ENCODE data around the gene CTAG1B.
"Not testable (repeated sequence)": the region's sequence is repeated elsewhere in the genome, so short reads cannot be mapped to it uniquely, and the experiment has no call there.

The CTAG1B gene

DNA sequence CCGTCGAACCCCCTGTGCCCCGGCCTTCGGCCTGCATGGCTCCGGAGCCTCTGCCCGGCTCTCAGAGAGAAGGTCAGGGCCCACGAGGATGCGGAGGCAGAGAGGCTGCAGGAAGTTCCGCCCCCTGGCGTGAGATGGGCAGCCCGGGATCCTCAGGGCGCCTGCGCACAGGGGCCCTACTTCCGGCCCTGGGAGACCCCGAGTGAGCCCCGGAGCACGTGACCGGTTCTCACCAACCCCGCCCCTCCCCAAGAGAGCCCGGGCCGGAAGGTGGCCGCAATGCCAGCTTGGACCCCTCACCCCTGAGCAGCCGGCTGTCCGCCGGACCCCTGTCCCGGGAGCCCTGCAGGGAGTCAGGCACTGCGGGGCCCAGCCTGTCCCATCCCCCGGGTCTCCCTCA, at the start of gene CTAG1B:
Gene CTAG1B (minus strand): TSS at position 101 of the 400 bp plus-strand sequence. CDS start 64 bp downstream, at position 37.
- DNase-seq, result not testable (repeated sequence)

GRCh38 chrX:154661899-154662298, 42.8 kb upstream of the CTAG1B start:
- DNase-seq, result no peak

DNA sequence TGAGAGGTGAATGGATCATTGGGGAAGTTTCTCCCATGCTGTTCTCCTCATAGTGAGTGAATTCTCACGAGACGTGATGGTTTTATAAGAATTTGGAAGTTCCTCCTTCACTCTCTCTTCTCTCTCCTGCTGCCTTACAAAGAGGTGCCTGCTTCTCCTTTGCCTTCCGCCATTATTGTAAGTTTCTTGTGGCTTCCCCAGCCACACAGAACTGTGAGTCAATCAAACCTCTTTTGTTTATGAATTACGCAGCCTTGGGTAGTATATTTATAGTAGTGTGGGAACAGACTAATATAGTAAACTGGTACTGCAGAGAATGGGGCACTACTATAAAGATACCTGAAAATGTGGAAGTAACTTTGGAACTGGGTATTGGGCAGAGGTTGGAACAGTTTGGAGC, 42.1 kb upstream of the CTAG1B start:
- no peak for DNase-seq

DNA sequence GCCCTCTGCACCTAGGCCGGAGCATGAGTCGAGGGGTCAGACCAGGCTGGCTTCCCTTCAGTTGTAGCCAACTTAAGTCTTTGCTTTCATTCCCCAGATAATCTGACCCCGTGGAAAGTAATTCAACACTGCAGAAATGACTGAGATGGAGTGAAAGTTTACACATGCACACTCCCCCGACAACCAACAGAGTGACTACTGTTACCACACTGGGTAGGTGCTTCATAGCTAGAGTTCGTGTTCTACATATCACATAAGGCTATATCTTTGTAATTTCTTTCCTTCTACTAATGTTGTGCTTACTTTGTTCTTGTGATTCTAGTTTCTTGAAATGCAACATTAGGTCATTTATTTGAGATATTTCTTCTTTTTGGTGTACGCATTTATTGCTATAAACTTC, 41.5 kb upstream of the CTAG1B start:
- DNase-seq, result no peak

GRCh38 chrX:154658957-154659356, 39.9 kb upstream of the CTAG1B start:
- no peak for DNase-seq

GRCh38 chrX:154658187-154658586, 39.1 kb upstream of the CTAG1B start:
- DNase-seq, result no peak

- no peak for DNase-seq
Observed at GRCh38 chrX:154657226-154657805, 38.2 kb upstream of the CTAG1B start.

DNA sequence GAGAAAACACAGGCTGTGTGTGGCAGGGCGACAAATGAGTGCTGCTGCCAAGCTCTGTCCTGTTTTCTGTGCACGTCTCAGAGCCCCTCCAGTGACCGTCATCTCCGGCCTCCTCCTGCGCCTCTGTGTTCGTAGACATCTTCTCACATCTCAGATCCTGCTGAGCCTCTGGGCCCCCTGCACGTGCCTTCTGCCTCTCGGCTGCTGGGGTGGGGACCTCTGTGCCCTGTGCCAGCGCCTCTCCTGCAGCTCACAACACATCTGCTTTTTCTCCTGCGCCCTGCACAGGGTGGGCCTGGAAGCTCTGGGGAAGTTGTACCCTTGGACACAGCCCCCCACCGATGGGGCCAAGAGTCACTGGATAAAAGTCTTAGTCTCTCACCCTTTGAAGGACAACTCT, 36.7 kb upstream of the CTAG1B start:
- no peak for DNase-seq

GRCh38 chrX:154655346-154655745, 36.3 kb upstream of the CTAG1B start:
- no peak for DNase-seq

DNA sequence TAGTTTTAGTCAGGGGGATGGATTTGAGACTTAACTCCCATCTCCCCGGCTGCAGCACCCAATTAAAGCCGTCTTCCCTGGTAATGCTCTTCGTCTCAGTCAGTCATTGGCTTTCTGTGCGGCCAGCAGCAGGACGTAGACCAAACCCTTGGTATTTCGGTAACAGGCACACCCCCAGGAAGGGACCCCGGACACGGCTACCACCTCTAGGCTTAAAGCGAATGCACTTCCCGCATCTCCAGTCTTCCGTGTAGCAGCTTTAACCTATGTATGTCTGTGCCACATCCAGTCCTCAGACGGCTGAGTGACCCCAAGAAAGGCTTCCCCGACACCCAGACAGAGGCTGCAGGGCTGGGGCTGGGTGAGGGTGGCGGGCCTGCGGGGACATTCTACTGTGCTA, 35.8 kb upstream of the CTAG1B start:
- no peak for DNase-seq

DNA sequence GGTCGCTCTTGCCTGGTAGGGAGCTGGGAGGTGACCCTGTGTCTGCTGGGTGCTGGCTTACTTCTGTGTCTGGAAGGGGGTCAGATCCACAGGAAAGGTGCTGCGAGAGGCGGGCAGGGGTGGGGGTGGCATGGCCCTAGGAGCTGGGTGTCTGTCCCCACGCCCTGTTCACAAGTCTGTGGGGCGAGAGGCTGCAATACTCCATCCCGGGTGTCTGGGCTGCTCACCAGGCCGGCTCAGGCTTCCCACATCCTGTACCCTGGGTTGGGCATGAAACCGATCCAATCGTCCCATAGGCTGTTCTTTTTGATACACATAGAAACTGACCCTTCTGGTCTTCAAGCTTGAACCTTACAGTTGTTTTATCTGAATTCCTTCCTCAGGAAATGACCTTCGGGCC, 35.3 kb upstream of the CTAG1B start:
- no peak for DNase-seq

- not testable (repeated sequence) for DNase-seq
Observed at GRCh38 chrX:154653413-154653812, 34.3 kb upstream of the CTAG1B start, which contains the start of gene CTAG2. Gene CTAG2, minus strand, starts transcription at chrX:154653579. Its CDS starts 64 bp downstream, at chrX:154653515.

DNA sequence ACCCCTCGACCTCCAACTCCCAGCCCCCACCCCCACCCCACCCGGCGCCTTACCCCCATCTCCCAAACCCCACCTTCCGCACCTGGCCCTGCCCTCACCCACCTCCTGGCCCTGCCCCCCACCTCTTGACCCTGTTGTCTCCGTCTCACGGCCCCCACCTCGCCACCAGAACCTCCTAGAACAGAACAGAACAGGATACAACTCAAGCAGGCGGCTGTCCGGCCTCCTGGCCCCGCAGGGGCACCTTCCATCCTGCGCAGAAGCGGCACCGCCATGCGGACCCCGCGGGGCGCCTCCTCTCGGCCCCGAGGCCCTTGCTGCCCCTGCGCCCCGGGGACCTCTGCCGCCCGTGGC, 33.9 kb upstream of the CTAG1B start:
- DNase-seq, result no peak

DNA sequence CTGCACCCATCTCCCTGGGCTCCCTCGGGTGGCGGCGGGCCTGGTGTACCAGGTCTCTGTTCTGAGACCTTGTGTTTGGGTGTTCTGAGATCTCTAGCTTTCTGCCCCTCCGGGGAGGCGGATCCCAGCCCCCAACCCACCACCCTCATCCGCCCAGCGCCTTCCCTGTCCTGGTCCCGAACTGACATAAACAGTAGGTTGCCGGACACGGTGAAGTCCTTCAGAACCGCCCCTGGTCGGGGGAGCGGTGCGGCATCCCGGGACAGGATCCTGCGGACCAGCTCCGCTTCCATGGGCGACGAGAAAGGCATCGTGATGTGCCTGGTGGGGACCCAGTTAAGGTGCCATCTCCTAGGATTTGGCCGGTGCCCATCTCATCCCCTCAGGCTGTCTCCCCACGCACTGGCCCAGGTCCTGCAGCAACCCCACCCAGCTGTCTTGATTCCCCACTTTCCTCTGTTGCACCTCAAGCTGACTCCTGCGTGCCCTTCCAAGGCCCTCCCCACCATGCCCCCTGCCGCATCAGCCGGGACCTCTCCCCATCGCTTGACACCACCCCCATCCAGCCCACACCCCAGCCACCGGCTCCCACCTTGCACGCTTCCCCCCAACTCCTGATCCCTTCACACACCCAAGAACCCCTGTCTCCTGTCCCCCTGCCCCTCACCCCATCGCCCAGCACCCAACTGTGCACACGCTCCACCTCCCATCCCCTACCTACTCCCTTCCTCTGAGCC, 33.4 kb upstream of the CTAG1B start:
- DNase-seq, result no peak

DNA sequence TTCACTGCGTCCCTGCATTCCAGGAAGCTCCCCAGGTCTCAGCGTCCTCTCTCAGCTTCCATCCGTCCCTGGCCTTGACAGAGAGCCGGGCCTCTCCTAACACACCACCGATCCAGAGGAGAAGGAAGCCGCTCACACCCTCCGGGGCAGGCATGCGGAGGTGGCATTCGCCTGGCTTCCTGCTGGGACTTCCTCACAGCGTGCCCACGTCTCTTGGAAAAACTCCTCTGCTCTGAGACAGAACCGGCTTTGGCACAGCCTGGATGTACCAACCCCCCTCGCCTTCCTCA, 31.1 kb upstream of the CTAG1B start:
- DNase-seq, result no peak

DNA sequence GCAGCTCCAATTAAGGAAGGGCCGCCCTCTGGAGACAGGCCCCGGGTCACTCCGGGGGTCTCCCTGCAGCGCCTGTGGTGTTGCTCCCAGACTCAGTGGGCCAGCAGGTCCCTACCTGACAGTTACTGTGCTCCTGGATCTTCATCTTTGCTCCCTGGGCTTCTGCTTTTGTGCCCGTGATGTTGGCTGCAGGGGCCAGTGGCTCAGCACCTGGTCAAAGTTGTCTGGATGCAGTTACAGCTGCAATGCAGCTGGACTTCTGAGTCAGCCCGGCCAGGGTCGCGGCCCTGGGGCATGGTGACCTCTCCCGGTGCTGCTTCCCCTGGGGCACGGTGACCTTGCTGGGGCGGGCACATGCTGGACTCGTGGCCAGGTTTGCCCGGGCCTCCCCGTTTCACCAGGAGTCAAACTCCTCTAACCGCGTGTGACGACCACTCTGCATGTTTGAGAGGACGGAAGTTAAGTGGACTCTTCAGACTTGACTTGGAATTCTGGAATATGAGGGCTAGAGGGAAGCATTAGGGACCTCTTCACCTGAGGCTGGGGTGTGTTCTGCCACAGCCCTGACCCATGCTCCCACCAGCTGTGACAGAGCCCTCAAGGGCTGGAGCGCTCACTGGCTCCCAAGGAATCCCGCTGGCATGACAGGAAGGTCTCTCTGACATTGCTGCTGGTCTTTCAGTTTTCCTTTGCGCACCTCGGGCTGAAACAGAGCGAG, 30.6 kb upstream of the CTAG1B start:
- no peak for DNase-seq

- DNase-seq, result no peak
Observed at GRCh38 chrX:154648931-154649330, 29.8 kb upstream of the CTAG1B start.

- DNase-seq, result not testable (repeated sequence)
Observed at GRCh38 chrX:154645745-154646378, 26.8 kb upstream of the CTAG1B start.

- DNase-seq, result not testable (repeated sequence)
Observed at GRCh38 chrX:154643708-154644107, 24.6 kb upstream of the CTAG1B start.

DNA sequence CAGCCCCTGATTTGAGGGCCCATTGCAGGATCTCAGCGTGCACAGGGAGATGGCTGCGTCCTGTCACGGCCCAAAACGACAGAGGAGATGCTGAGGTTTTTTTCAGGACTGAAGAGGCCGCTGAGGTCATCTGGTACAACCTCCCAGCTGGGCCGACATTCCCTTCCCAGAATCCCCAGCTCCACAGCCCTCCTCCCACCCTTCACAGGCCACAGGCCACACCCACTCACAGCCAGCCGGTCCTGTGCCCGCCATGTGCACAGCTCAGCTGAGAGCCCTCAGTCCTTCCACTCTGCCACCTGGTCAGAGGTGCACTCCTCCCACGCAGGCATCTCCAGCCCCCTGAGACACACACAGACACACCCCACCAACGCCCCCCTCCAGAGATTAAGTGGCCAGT, 22.7 kb upstream of the CTAG1B start:
- not testable (repeated sequence) for DNase-seq

GRCh38 chrX:154633661-154634060, 14.6 kb upstream of the CTAG1B start:
- not testable (repeated sequence) for DNase-seq

DNA sequence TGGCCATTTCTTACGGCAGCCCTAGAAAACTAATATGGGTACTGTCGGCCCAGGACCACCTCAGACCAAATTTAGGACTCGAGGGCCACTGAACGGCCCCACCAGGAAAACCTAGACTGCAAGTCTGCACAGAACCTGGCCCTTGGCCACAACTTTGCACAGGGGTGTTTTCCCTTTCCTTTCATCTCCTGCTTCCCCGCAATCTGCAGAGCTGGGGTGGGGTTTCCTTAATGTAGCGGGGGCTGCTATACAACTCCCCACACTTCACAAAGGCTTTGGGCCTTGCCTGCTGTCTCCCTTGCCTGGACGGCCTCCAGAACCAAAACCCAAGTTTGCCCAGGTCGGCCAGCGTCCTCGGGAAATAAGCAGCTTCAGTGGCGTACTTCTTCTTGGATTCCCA, 11.9 kb upstream of the CTAG1B start:
- not testable (repeated sequence) for DNase-seq

GRCh38 chrX:154628960-154629359, 9.9 kb upstream of the CTAG1B start:
- DNase-seq, result not testable (repeated sequence)

Measured in NK-92 treated with Interleukin-12 subunit alpha and Interleukin-12 subunit beta, amount 100 ng/mL, for 24 hours (cell line).